NCI-H1092 treated with DMSO at 0.1 percent for 48 hours (cell line): ENCODE results near the gene AFG3L2.
A peak's percentile ranks its signal among the peaks of the same experiment; 100 is the strongest.

Source experiments
- DNase-seq: peaks from one replicate; lab custom pipeline; 2025; lab: John Stamatoyannopoulos, UW

Gene AFG3L2

DNA sequence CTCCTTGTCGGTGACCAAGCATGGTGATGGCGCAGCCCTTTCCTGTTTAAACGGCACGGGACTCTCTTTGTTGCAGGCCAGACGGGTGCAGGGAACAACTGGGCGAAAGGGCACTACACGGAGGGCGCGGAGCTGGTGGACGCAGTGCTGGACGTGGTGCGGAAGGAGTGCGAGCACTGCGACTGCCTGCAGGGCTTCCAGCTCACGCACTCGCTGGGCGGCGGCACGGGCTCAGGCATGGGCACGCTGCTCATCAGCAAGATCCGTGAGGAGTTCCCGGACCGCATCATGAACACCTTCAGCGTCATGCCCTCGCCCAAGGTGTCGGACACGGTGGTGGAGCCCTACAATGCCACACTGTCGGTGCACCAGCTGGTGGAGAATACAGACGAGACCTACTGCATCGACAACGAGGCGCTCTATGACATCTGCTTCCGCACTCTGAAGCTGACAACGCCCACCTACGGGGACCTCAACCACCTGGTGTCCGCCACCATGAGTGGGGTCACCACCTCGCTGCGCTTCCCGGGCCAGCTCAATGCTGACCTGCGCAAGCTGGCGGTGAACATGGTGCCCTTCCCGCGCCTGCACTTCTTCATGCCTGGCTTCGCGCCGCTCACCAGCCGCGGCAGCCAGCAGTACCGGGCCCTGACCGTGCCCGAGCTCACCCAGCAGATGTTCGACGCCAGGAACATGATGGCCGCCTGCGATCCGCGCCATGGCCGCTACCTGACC lies 51.9 kb downstream of the AFG3L2 start:
- DNase-seq = no peak

DNA sequence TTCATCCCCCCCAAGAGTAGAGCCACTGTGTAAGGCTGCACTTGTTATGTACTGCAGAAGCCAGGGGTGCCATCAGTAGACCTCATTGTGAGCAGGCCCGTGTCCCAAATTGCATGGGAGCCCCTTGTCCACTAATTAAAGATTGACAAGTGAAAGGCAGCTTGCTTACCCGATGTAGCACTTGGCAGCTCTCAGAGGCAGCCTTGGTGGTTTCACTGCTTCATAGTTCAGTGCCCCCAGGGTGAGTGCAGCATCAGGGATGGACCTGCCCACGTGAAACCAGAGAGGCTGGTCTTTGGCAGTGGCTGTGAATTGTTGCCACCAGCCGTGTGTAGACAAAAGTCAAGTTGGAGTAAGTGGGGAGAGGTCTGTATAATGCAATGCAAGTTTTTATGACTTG lies 55.7 kb downstream of the AFG3L2 start:
- DNase-seq = no peak

DNA sequence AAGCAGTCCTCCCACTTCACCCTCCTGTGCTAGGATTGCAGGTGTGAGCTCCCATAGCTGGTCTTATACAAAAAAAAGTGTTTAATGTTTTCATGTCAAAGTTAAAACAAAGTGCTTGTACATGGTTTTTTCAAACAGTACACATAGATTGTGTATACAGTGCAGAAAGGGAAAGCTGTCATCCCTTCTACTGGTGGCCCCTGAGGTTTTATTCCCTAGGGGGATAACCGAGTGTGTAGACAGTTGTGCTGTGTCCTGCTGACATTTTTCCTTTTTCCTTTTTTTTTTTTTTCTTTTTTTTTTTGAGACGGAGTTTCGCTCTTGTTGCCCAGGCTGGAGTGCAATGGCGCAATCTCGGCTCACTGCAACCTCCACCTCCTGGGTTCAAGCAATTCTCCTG lies 58.2 kb downstream of the AFG3L2 start:
- DNase-seq = no peak

DNA sequence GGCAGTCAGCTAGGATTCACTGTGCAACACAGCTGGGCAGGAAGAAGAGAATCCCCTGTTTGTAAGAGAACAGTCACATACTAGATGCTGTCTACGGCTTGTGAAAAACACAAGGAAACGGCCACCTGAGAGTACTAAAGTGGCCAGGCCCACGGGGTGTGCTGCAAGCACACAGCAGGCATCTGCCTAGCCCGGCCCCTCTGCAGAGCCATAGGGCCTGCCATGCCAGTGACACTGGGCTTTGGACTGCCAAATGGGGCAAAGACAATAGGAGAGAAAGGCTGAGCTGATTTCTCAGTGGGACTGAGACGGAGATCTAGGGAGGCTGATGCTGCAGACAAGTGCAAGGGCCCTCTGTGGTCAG lies 58.7 kb downstream of the AFG3L2 start:
- DNase-seq = no peak

DNA sequence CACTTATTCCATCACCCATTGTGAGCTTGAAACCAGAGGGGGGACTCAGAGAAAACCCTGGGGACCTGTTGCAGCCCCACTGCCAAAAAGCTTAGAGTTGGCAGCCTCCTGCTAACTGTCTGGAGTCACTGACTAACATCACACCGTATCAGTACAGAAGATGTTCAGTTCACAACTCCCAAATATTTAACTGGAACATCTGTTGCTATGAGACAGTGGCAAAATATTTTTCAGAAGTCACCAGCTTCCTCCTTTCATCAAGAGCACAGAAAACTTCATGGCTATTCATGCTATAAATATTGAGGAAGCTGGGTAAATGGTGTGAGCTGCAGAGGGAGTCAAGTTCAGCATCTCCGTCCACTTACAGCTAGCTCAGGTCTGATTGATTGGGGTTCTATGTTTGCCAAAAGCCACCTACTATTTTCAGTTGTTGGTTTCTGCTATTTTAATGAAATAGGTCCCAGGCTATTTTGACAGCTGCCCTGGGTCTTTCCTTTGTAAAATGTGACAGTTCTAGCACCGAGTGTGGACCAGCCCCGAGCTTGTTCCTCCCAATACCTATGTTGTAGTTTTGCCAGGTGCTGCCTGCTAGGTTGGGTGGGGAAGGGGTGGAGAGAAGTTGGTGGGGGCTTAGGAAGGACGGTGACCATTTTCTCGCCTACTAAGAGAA lies 59.2 kb downstream of the AFG3L2 start:
- no peak for DNase-seq

DNA sequence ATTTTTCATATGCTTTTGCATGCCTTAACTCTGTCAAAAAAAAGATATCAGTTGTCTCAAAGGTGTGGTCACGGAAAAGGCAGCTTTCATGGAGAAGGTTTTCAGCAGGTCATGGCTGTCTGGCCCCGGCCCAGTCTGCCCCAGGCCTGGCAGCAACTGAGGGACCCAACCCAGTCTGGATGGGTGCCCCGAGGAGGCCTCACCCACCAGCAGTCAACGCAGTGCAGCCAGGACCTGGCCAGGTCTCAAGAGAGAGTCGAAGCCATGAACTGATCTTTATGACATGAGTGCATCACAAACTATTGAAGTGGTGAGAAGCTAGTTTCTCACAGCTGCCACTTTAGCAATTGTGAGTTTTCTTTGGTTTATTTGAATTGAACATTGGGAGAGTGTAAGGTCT lies 61.1 kb downstream of the AFG3L2 start:
- no peak for DNase-seq

DNA sequence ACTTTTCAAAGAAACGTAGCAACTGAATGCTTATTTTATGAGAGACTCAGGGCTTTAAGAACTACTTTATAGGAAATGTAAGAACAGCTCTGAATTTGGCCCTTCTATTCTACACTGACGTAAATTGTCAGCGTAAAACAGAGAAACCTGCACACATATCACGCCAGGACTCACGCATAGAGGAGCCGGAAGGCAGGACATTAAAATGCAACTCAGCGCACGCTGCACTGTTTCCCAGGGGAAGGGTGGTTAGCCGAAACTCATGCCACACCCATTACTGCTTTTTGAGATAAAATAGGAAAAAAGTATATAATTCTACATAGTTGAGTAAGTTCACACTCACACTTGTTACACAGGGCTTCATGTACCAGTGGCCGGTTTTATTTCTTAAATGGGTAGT lies 61.5 kb downstream of the AFG3L2 start:
- DNase-seq = no peak

DNA sequence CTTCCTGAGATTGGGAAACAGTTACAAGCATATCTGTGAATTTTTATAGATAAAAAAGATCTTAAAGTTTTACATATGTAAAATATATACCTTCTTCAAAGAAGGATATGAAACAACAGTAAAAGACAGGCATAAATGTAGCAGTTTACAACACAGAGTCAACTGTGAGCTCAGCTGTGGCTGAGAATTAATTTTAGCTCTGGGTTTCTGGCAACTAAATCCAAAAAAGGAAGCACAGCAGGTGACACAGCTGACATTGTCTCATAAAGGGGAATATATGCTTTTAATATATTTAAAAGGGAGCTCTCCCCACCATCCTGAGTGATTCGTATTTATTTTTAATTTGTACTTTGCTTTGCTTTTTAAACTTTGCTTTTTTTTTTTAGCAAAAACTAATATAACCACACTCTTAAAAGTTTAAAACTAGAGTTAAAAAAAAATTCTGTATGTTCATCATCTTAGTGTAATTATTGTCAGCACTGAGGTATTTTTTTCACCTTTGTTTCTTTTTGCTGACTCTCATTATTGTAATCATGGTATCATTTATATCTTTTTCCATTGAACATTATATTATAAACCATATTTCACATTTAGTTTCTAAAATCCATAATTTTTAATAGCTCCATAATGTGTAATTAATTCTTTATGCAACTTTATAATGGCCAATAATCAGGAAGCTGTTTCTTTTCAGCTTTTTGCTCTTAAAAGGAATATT lies 62.3 kb downstream of the AFG3L2 start:
- no peak for DNase-seq

DNA sequence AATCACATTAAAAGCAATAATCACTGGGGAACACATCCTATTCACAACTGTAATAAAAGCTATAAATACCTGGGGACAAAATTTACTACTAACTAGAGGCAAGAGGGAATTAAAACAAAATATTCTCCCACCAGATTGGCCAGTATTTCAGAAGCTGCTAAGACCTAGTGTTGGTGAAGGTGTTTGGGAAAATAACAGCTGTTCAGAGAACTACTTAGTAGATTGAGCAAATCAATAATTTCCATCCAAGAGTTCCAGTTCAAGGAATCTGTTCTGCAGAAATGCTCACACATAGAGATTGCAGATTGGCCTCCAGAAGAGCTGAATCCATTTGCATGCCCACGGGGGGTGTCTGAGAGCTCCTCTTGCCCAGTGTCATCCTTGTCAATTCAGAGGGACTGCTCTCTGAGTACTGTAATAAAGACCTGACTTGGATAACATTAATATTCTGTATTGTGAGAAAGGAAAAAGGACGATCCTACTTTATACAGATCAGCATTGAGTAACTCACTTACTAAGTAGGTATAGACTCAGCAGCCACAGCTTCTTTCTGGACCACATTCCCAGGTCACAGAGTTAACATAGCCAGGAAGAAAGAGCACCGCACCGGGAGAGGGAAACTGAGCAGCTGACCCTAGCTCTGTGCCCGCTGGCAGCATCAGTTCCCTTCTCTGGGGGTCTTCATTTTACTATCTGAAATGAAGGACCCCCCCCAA lies 63.3 kb downstream of the AFG3L2 start:
- DNase-seq = no peak

DNA sequence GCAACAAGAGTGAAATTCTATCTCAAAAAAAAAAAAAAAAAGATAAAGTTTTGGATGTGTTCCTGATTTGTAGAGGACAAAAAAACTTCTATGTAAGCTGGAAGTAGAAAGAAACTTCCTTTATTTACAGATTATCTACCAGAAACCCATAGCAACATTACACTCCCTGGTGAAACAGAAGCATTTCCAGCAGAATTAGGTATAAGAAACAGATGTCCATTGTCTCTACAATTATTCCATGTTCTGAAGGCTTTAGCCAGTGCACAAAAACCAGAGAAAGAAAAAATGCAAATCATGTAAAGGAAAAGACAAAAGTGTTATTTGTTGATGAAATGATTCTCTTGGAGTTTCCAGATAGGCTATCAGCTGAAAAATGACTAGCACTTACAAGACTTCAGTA lies 64.1 kb downstream of the AFG3L2 start:
- DNase-seq = no peak

DNA sequence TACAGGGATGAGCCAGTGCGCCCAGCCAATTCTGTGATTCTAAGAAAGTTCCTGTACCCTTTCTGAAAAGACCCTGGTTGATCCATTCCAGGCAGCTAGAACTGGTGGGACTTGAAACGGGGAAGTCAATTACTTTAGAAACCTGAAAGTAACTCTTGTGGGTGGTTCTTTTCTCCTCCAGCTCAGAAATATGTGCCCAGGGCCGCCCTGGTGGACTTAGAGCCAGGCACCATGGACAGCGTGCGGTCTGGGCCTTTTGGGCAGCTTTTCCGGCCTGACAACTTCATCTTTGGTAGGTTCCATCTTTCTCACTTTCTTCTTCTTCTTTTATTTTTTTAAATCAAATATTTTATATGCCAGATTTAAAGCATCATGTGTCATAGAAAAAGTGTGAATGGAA lies 66.3 kb downstream of the AFG3L2 start:
- DNase-seq = no peak

DNA sequence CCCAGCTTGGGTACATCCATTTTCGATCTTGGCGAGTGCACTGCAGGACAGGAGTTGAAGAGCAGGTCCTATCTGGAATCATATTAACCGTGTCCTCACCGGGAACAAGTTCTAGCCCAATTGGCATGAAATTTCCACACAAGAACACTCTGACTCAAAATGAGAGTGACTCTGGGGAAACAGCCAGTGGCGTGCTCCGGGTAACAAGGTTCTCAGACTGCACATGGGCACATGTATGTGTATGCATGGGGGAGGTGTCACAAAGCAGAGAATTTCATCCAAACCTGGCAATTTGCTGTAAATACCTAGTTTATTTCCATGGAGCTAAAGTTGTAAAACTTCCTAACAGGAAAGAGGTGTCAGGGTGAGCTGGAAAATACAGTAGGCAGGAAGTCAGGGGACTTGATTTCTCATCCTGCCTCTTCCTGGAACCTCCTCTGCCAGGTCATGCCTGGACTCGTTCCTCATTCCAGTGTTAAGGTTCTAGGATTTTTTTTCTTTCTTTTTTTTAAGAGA lies 67.3 kb downstream of the AFG3L2 start:
- DNase-seq = no peak

DNA sequence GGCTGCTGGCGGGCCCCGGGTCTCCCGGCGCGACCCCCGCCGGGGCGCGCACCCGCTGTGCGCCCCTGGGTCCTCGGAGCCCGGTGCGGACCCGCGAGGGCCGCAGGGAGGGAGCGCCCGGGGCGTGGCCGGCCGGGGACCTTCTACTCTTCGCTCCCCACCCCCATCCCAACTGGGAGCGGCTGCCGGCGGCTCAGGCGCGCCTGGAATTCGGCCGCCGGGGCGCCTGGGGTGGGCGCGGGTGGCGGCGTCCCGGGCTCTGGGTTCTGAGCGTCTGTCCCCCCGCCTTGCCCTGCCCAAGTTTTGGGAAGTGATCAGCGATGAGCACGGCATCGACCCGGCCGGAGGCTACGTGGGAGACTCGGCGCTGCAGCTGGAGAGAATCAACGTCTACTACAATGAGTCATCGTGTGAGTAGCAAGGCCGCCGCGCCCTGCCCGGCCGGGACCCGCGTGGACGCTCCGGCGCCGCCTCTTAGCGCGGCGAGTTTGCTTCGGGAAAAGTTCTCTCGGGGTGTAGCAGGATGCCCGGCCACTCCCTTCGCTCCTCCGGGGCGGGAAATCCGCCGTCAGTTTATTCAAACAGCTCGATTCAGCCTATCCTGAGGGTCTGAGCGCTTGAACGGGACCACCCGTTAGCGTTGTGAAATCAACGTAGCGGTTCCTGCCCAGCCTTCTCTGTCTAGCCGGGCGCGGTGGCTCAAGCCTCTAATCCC lies 68.5 kb downstream of the AFG3L2 start:
- no peak for DNase-seq

DNA sequence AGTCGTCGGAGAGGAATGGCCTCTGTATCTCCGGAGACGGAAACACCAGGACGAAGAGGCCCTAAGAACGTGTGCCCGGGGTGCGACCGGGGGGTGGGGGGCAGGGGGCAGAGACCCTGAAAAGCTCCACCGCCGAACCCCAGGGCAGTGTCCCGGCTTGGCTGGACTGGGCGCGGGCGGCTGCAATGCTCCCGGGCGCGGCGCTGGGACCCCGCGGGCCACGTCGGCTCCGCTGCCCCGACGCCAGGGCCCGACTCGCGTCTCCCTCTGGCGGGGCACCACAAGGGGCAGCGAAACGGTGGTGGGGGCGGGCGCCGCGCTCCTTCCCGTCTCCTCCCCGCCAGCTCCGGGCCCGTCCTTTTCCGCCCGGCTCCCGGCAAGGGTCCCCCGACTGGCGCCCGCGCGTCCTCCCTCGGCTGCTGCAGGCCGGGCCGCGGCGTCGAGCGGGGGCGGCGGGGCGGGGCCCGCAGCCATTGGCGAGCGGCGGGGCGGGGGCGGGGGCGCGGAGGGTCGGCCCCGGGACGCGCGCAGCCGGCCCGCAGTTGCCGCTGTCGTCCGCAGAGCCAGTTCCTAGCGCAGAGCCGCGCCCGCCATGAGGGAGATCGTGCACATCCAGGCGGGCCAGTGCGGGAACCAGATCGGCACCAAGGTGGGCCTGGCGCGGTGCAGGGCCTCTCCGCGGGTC lies 69.2 kb downstream of the AFG3L2 start, which contains the start of gene TUBB6:
Gene TUBB6, plus strand, starts transcription at position 541 of the 685 bp plus-strand sequence. Its CDS starts 52 bp downstream, at position 593.
- DNase-seq = no peak

DNA sequence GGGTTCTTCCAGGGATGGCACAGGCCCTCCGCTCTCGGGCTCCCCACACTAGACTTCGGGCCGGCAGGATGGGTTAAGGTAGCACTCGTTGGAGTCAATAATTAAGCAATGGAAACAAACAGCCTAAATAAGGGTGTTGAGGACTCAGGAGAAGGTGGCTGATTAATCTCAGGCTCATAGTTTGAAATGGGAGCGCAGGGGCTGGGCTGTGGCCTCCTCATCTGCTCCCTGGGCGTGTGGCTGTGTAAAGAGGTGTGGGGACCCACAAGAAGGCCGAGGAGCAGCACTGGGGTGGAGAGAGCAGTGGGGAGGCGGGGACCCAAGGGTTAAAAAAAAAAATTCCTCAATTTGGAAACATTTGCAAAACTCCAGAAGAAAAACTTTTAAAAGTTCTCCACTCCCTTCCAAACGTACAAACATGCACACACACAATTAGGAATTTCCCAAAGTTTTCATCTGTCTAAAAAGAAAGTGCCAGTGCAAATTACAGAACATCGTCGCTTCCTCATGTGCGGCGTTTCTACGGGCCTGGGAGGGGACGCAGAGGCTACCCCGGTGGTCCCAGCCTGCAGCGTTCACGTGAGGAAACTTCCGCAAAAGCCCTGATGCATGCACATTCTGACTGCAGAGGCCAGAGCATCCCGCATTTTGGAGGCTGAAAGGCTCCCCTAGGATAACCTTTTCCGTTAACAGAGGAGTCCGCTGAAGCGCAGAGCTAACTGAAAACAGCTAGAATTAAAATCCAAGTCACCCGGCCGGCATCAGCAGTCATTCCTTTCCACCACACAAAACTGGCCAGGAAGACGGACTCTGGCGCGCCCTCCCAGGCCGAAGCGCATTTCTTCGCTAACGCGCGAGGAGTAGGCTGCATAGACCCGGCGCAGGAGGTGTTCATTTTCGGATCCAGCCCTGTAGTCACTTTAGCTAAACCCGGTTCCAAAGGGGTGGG lies 70.0 kb downstream of the AFG3L2 start:
- no peak for DNase-seq

DNA sequence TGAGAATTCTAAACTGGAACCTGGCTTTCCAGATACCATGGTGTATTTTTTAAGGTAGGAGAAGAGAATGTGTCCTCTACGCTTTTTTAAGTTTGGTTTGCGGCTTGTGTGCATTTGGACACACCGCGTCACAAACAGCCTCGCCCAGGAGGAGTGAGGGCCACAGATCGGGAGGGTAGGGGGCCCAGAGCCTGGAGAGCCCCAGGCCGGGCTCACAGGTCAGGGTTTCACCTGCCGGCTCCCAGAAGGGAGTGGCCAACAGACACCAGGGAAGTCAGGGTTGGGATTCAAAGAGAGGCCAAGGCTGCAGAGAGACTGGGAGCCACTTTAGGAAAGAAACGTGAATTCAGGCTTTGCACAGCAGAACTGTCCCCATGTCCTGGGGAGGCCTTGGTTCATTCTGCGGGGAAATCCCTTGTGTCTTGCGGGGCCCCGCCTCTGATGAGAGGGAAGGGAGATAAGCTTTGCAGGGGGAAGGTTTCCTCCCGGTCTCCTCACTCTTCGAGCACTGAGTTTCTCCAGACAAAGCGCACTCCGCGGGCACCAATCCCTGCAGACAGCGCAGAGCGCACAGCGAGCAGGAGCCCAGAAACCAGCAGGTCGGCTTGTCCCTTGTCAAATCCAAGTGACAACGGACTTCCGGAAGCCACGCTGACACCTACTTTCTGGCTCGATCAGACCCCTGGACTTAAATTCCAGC lies 70.9 kb downstream of the AFG3L2 start:
- no peak for DNase-seq

DNA sequence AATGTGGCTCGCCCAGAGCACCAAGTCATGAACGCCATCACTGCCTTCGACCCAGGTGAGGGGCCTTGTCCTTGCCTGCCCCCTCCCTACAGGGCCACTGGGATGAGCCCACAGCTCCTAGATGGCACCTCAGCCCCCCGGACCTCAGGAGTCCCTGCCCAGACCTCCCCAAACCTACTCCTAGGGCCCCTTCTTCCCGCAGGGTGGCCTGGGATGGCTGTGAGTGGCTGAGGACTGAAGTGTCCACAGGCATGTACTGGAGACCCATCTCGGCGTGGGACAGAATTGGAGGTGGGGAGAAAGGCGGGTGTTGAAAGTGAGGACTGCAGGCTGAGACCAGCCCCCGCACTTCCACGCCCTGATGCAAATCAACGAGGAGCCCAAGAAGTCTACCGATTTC lies 71.8 kb downstream of the AFG3L2 start:
- no peak for DNase-seq

DNA sequence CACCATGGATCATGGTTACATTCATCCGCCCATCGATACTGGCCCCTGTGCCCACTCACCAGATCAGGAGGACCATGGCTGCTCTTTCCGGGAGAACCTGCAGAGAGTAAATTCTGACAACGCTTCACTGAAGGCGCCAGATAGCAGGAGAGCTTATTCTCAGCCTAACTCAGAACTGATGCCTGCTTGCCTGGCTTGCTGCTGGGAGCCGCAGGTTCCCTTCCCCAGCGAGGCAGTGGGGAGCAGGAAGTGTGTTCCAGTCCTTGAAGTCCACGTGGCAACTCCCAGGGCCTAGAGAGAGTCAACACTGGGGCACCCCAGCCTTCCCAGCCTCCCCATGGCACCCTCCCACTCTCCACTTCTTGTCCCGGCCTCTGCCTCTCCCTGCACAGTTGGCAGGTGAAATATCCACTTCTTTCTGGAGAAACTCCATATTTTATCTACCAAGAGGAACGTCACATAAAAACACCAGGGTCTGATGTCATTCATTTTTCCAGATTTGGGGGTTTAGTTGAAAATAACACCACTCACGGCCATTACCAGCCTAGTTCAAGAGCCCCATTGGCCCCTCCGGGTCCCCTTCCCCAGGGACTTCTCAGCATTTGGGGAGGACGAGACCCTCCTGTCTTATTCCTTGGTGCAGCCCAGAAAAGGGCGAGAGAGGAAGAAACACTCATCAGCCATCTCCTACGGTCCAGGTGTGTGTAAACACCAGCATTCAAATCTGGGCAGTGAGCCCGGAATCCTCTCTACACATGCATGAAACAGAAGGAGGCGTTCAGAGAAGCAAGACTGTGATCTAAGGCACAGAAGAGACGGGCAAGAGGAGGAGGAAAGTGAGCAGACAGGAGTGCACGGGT lies 72.4 kb downstream of the AFG3L2 start:
- DNase-seq = peak; percentile 64
